ENCODE data around the gene TMEFF2. TPM values are rescaled to one million over a fixed set of nuclear protein-coding genes. Genes with fewer than 3 reads are reported as not detected.

Gene TMEFF2
- total and polyA plus RNA-seq, 10 of the 15 experiments (the other 5 are each of a cell fraction or from before 2014, with no cell fraction given) = not detected

DNA sequence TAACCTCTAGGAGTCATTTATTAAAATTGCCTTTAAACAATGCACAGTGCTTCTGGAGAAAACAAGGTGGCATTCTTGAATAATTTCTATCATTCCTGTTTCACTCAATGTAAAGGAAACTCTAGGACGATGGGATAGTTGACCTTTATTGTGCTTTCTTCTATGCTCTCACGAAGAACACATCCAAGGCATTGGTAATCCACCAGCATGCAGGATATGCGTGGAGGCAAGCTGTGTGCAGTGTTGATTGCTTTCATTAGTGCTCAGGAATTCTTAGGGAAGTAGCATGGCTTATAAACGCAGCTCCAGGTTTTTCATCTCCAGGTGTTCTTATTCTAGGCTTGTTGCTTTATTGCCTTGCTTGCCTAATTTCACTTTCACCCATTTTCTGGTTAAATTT, 289.4 kb downstream of the TMEFF2 start (continued):
- TF ChIP-seq CUX1 (IDR thresholded peaks at IDR 0.05; ENCODE audit: insufficient replicate concordance, low read depth, low read length) = no peak
- TF ChIP-seq, protein P1, sequence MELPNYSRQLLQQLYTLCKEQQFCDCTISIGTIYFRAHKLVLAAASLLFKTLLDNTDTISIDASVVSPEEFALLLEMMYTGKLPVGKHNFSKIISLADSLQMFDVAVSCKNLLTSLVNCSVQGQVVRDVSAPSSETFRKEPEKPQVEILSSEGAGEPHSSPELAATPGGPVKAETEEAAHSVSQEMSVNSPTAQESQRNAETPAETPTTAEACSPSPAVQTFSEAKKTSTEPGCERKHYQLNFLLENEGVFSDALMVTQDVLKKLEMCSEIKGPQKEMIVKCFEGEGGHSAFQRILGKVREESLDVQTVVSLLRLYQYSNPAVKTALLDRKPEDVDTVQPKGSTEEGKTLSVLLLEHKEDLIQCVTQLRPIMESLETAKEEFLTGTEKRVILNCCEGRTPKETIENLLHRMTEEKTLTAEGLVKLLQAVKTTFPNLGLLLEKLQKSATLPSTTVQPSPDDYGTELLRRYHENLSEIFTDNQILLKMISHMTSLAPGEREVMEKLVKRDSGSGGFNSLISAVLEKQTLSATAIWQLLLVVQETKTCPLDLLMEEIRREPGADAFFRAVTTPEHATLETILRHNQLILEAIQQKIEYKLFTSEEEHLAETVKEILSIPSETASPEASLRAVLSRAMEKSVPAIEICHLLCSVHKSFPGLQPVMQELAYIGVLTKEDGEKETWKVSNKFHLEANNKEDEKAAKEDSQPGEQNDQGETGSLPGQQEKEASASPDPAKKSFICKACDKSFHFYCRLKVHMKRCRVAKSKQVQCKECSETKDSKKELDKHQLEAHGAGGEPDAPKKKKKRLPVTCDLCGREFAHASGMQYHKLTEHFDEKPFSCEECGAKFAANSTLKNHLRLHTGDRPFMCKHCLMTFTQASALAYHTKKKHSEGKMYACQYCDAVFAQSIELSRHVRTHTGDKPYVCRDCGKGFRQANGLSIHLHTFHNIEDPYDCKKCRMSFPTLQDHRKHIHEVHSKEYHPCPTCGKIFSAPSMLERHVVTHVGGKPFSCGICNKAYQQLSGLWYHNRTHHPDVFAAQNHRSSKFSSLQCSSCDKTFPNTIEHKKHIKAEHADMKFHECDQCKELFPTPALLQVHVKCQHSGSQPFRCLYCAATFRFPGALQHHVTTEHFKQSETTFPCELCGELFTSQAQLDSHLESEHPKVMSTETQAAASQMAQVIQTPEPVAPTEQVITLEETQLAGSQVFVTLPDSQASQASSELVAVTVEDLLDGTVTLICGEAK (IDR thresholded peaks at IDR 0.05; ENCODE audit: borderline replicate concordance) = no peak
- no peak for TF ChIP-seq ASH2L (IDR thresholded peaks at IDR 0.05; ENCODE audit: borderline replicate concordance, low read depth)
- no peak for TF ChIP-seq RUNX3 (IDR thresholded peaks at IDR 0.05; ENCODE audit: low read length)
